HepG2 (cell line): ENCODE measurements around the gene SPTSSA. TPM values are rescaled to one million over a fixed set of nuclear protein-coding genes. Genes with fewer than 3 reads are reported as not detected.

Source experiments
- CBX1 ChIP-seq: IDR thresholded peaks from one replicate; pipeline ENCODE4 v1.6.1; 2016; ENCODE audit warnings: antibody characterized with exemption, low read depth
- CENPBD1 ChIP-seq: sonication (generic); formaldehyde crosslinking; IDR thresholded peaks from 2 replicates; pipeline ENCODE4 v1.8.0; 2022; ENCODE audit warnings: missing genetic modification reagents, low read depth, mild to moderate bottlenecking, borderline replicate concordance
- CREM ChIP-seq, 2 experiments: sonication (generic) in 1 of 2; formaldehyde crosslinking in 1 of 2; IDR thresholded peaks; 2 replicates each; pipeline versions ENCODE4 v1.4.0 to v1.6.1; 2016 to 2020; ENCODE audit warnings: antibody characterized with exemption in 1 of 2, mild to moderate bottlenecking in 1 of 2, missing genetic modification reagents in 1 of 2
- DZIP1 ChIP-seq: sonication (generic); formaldehyde crosslinking; IDR thresholded peaks from 2 replicates; pipeline ENCODE4 v1.5.0; 2020; ENCODE audit warnings: mild to moderate bottlenecking, missing genetic modification reagents
- HINFP ChIP-seq: sonication (generic); formaldehyde crosslinking; IDR thresholded peaks from 2 replicates; pipeline ENCODE4 v1.4.0; 2020; ENCODE audit warnings: low read depth, mild to moderate bottlenecking, missing genetic modification reagents
- JDP2 ChIP-seq: sonication (generic); formaldehyde crosslinking; IDR thresholded peaks from 2 replicates; pipeline ENCODE4 v1.8.1; 2022; ENCODE audit warnings: missing genetic modification reagents, borderline replicate concordance
- MYC ChIP-seq: sonication (generic); formaldehyde crosslinking; IDR thresholded peaks from 2 replicates; pipeline ENCODE4 v1.9.0; 2021; ENCODE audit warnings: missing genetic modification reagents, borderline replicate concordance
- SNAPC2 ChIP-seq: sonication (generic); formaldehyde crosslinking; IDR thresholded peaks from 2 replicates; pipeline ENCODE4 v1.8.1; 2022; ENCODE audit warnings: mild to moderate bottlenecking, missing genetic modification reagents
- SSRP1 ChIP-seq: IDR thresholded peaks from 2 replicates; pipeline ENCODE4 v1.6.1; 2016; ENCODE audit warnings: control low read depth
- TSC22D2 ChIP-seq: sonication (generic); formaldehyde crosslinking; IDR thresholded peaks from 2 replicates; pipeline ENCODE4 v1.5.1; 2020; ENCODE audit warnings: missing genetic modification reagents, mild to moderate bottlenecking, borderline replicate concordance
- ZBTB3 ChIP-seq: sonication (generic); formaldehyde crosslinking; IDR thresholded peaks from 2 replicates; pipeline ENCODE4 v1.4.0; 2020; ENCODE audit warnings: low read depth, mild to moderate bottlenecking, moderate library complexity, missing genetic modification reagents, borderline replicate concordance
- ZFP37 ChIP-seq: sonication (generic); formaldehyde crosslinking; IDR thresholded peaks from 2 replicates; pipeline ENCODE4 v1.4.0; 2020; ENCODE audit warnings: missing genetic modification reagents, borderline replicate concordance
- ZNF12 ChIP-seq: sonication (generic); formaldehyde crosslinking; IDR thresholded peaks from 2 replicates; pipeline ENCODE4 v1.5.0; 2020; ENCODE audit warnings: missing genetic modification reagents
- ZNF275 ChIP-seq: sonication (generic); formaldehyde crosslinking; IDR thresholded peaks from 2 replicates; pipeline ENCODE4 v1.8.0; 2022; ENCODE audit warnings: missing genetic modification reagents, mild to moderate bottlenecking, inconsistent platforms, borderline replicate concordance
- ZNF317 ChIP-seq: sonication (generic); formaldehyde crosslinking; IDR thresholded peaks from 2 replicates; pipeline ENCODE4 v1.5.0; 2020; ENCODE audit warnings: mild to moderate bottlenecking, missing genetic modification reagents
- ZNF451 ChIP-seq: sonication (generic); formaldehyde crosslinking; IDR thresholded peaks from 2 replicates; pipeline ENCODE4 v1.5.0; 2020; ENCODE audit warnings: mild to moderate bottlenecking, missing genetic modification reagents
- polyA plus RNA-seq, 8 experiments: library from polyadenylated mRNA; depleted of rRNA in 3 of 8; stranded (reverse) in 7 of 8; unstranded in 1 of 8; fragments of >200 nt; fragmentation: Illumina TruSeq in 4 of 8; extraction: Trizol in 4 of 8; gene quantifications; 2 replicates each; pipeline versions ENCODE4 v1.2.1 to v1.2.3, GENCODE V29; 2011 to 2016; ENCODE audit warnings: low read depth in 4 of 8, missing spikeins in 1 of 8, mixed read lengths in 1 of 8; ENCODE audit not compliant: insufficient read depth in 1 of 8
- total RNA-seq, 5 experiments: library from RNA; depleted of rRNA; stranded (reverse); fragments of >200 nt; fragmentation: Illumina TruSeq; extraction: Trizol; gene quantifications; 2 replicates each; pipeline ENCODE4 v1.2.3, GENCODE V29; 2016; ENCODE audit warnings: low read depth in 1 of 5

The SPTSSA gene
- total and polyA plus RNA-seq, 2 of the 13 experiments (the other 11 are each of a cell fraction or from before 2014, with no cell fraction given), result 19.1 to 86.1 TPM

GRCh38 chr14:34462132-34462893 lies at the start of gene SPTSSA (continued):
- TF ChIP-seq SNAPC2 (CRISPR knock-in tag) (peak; percentile 66; the same call in 1 of the 2 replicates), TSC22D2 (peak; percentile 41), CENPBD1 (no peak; the same call in 1 of the 2 replicates), CBX1 (peak; percentile 99), MYC (CRISPR knock-in tag) (peak; percentile 93), ZNF12 (CRISPR knock-in tag) (peak; percentile 76; the same call in 1 of the 2 replicates), ZBTB3 (CRISPR knock-in tag) (peak; percentile 39; the same call in 1 of the 2 replicates), SSRP1 (0 out of 2 replicates have a peak, but pooled peaks have one; percentile 62), ZNF317 (peak; percentile 57; the same call in 1 of the 2 replicates), DZIP1 (peak; percentile 95; the same call in 1 of the 2 replicates), HINFP (CRISPR knock-in tag) (no peak), ZFP37 (no peak), JDP2 (CRISPR knock-in tag) (no peak; the same call in 1 of the 2 replicates), ZNF451 (peak; percentile 98), ZNF275 (CRISPR knock-in tag) (no peak; the same call in 1 of the 2 replicates), CREM (IDR thresholded peaks at IDR 0.05) (no peak), CREM (CRISPR knock-in tag; IDR thresholded peaks at IDR 0.05) (no peak)
